Measurements from ENCODE around the gene FAAP20. TPM values are rescaled to one million over a fixed set of nuclear protein-coding genes. Genes with fewer than 3 reads are reported as not detected.

FAAP20 gene
- polyA plus RNA-seq, 1 donor = 27.3 TPM

- DNase-seq = peak; percentile 96
Observed at GRCh38 chr1:2212532-2213491, 18.2 kb upstream of the FAAP20 start.

- DNase-seq = no peak
Observed at GRCh38 chr1:2212274-2212531, 17.6 kb upstream of the FAAP20 start.

- DNase-seq = no peak
Observed at GRCh38 chr1:2210786-2211185, 16.2 kb upstream of the FAAP20 start.

- no peak for DNase-seq
Observed at GRCh38 chr1:2210084-2210653, 15.6 kb upstream of the FAAP20 start.

- DNase-seq = no peak
Observed at GRCh38 chr1:2209400-2210083, 15.0 kb upstream of the FAAP20 start.

GRCh38 chr1:2208309-2209239, 14.0 kb upstream of the FAAP20 start:
- DNase-seq = peak; percentile 68

GRCh38 chr1:2206813-2207487, 12.4 kb upstream of the FAAP20 start:
- DNase-seq = no peak

GRCh38 chr1:2205191-2205952, 10.8 kb upstream of the FAAP20 start:
- peak; percentile 89 for DNase-seq

- peak; percentile 78 for DNase-seq
Observed at GRCh38 chr1:2204415-2205190, 10.0 kb upstream of the FAAP20 start.

GRCh38 chr1:2203671-2204414, 9.3 kb upstream of the FAAP20 start:
- no peak for DNase-seq

GRCh38 chr1:2202843-2203601, 8.4 kb upstream of the FAAP20 start:
- no peak for DNase-seq

- no peak for DNase-seq
Observed at GRCh38 chr1:2202008-2202575, 7.5 kb upstream of the FAAP20 start.

GRCh38 chr1:2201062-2201461, 6.5 kb upstream of the FAAP20 start:
- DNase-seq = no peak

GRCh38 chr1:2200308-2200943, 5.9 kb upstream of the FAAP20 start:
- DNase-seq = no peak

- DNase-seq = peak; percentile 84
Observed at GRCh38 chr1:2199042-2199810, 4.7 kb upstream of the FAAP20 start.

GRCh38 chr1:2198571-2198970, 4.0 kb upstream of the FAAP20 start:
- no peak for DNase-seq

- DNase-seq = no peak
Observed at GRCh38 chr1:2197707-2198165, 3.2 kb upstream of the FAAP20 start.
